CD4-positive, alpha-beta T cell (primary cell): Measurements from ENCODE around the gene BMF. TPM values are rescaled to one million over a fixed set of nuclear protein-coding genes. Genes with fewer than 3 reads are reported as not detected.

Experiments
- ATAC-seq: fragments of 200-7000 bp; cut with Tn5 transposase; one replicate; pipeline ENCODE4 v1.10.0; 2022; ENCODE audit warnings: mild to moderate bottlenecking; ENCODE audit not compliant: poor library complexity
- CTCF ChIA-PET: fragments of 350-600 bp; sonication (Branson Sonifier 250); formaldehyde crosslinking; loops from one replicate; lab custom pipeline; 2021; ENCODE audit warnings: antibody characterized with exemption, inconsistent platforms; lab: Charles Lee
- POLR2A ChIA-PET: fragments of 350-600 bp; sonication (Branson Sonifier 250); formaldehyde crosslinking; loops from one replicate; lab custom pipeline; 2021; ENCODE audit warnings: antibody characterized with exemption, inconsistent platforms; lab: Charles Lee
- DNase-seq, 14 experiments: peaks; one replicate each; pipeline ENCODE4 v3.0.0-alpha.2; 2013 to 2020; ENCODE audit warnings: mixed read lengths in 2 of 14
- H3K27ac ChIP-seq, 2 donors: one replicate each; pipeline versions ENCODE4 v1.5.1 to v1.7.0; 2013; ENCODE audit warnings: low read length in 2 of 2, low read depth in 1 of 2, mild to moderate bottlenecking in 1 of 2
- H3K27me3 ChIP-seq, 2 experiments: 1 replicate in 1 of 2; 2 replicates in 1 of 2; pipeline versions ENCODE4 v1.6.1 to v1.7.0; 2013; ENCODE audit warnings: low read length in 2 of 2, control low read depth in 1 of 2, mild to moderate bottlenecking in 1 of 2, moderate library complexity in 1 of 2; ENCODE audit not compliant: insufficient read depth in 2 of 2, control insufficient read depth in 1 of 2
- H3K36me3 ChIP-seq: one replicate; pipeline ENCODE4 v1.6.1; 2013; ENCODE audit warnings: low read length, control low read depth; ENCODE audit not compliant: insufficient read depth
- H3K4me1 ChIP-seq: one replicate; pipeline ENCODE4 v1.6.1; 2013; ENCODE audit warnings: low read length, control low read depth; ENCODE audit not compliant: insufficient read depth
- H3K4me3 ChIP-seq: one replicate; pipeline ENCODE4 v1.5.1; 2013; ENCODE audit warnings: mild to moderate bottlenecking, low read length, moderate library complexity
- H3K9me3 ChIP-seq, 2 experiments: 1 replicate in 1 of 2; 2 replicates in 1 of 2; pipeline versions ENCODE4 v1.6.1 to v1.7.0; 2013; ENCODE audit warnings: low read length in 2 of 2, mild to moderate bottlenecking in 2 of 2, control low read depth in 1 of 2, moderate library complexity in 1 of 2; ENCODE audit not compliant: control insufficient read depth in 1 of 2, insufficient read depth in 1 of 2
- H3K27ac Mint-ChIP-seq: one replicate; pipeline ENCODE4 v1.8.0; 2020; ENCODE audit warnings: mixed read lengths
- H3K27me3 Mint-ChIP-seq: one replicate; pipeline ENCODE4 v1.8.0; 2021; ENCODE audit warnings: mixed read lengths
- H3K36me3 Mint-ChIP-seq: one replicate; pipeline ENCODE4 v1.8.0; 2021; ENCODE audit warnings: low read depth, mixed read lengths
- H3K4me1 Mint-ChIP-seq: one replicate; pipeline ENCODE4 v1.8.0; 2021; ENCODE audit warnings: low read depth, mixed read lengths
- H3K4me3 Mint-ChIP-seq: one replicate; pipeline ENCODE4 v1.8.0; 2020; ENCODE audit warnings: mild to moderate bottlenecking, mixed read lengths
- H3K9me3 Mint-ChIP-seq: one replicate; pipeline ENCODE4 v1.8.0; 2020; ENCODE audit warnings: mixed read lengths
- intact Hi-C, 2 experiments: fragments of 100-400 bp; cut with DNase I in 1 of 2; cut with micrococcal nuclease in 1 of 2; formaldehyde crosslinking; loops; one replicate each; pipeline versions ENCODE4 v1.15.1 to v1.9.0; 2023 to 2025; cut with DNase I, micrococcal nuclease
- total RNA-seq, 174 experiments: library from RNA in 2 of 174; stranded (reverse) in 2 of 174; gene quantifications; one replicate each; pipeline ENCODE4 v1.2.3 and lab custom pipeline; 2021 to 2026
- TF ChIP-seq, protein P1 (sequence below): fragments of 200-600 bp; IDR thresholded peaks from one replicate; pipeline ENCODE4 v1.8.0; 2022; ENCODE audit warnings: antibody characterized with exemption, mild to moderate bottlenecking

Gene BMF
- total RNA-seq, 2 experiments from 2014 or later, result 13.5 to 13.9 TPM

DNA sequence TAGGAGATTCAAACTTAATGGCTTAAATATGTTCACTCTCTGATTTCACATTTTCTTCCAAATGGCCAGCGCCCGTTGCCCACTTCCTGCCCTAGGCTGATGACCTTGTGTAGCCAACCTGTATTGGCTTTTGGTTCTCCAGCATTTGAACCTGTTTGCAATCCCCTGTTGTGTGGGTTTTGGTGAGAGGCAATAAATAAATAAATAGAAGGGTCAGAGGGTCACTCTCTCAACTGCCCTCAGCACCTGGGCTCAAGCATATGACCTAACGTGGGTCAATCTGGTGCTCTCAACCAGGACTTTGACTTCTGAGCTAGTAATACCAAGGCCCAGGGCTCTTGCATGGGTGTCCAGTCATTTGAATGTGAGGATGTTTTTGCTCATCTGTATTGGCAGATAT is 67.9 kb downstream of the BMF start:
- H3K27me3 Mint-ChIP-seq, result no peaks in the 10 kb centered on the region
- peak overlapping the region; percentile 80 for H3K27ac Mint-ChIP-seq
- no peak for ATAC-seq
- Histone ChIP-seq H3K27ac (no peak overlapping the region), H3K27me3 (no peaks in the 10 kb centered on the region), H3K9me3 (no peaks in the 10 kb centered on the region), H3K4me1 (peaks cover 32% of the 10 kb centered on the region), H3K36me3 (peaks cover 16% of the 10 kb centered on the region), H3K4me3 (no peak overlapping the region)
- intact Hi-C loops, result loop anchor here (2.0 to 10.0 kb wide), 2 partner anchors 122 to 256 kb away; partner anchors contain the start of gene FSIP1 (in 1 of the 2)
- TF ChIP-seq, protein P1, sequence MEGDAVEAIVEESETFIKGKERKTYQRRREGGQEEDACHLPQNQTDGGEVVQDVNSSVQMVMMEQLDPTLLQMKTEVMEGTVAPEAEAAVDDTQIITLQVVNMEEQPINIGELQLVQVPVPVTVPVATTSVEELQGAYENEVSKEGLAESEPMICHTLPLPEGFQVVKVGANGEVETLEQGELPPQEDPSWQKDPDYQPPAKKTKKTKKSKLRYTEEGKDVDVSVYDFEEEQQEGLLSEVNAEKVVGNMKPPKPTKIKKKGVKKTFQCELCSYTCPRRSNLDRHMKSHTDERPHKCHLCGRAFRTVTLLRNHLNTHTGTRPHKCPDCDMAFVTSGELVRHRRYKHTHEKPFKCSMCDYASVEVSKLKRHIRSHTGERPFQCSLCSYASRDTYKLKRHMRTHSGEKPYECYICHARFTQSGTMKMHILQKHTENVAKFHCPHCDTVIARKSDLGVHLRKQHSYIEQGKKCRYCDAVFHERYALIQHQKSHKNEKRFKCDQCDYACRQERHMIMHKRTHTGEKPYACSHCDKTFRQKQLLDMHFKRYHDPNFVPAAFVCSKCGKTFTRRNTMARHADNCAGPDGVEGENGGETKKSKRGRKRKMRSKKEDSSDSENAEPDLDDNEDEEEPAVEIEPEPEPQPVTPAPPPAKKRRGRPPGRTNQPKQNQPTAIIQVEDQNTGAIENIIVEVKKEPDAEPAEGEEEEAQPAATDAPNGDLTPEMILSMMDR, result no peak
- no peak for DNase-seq
- ChIA-PET CTCF (interaction anchor here (0.8 to 2.5 kb wide), 3 partner anchors 64 to 234 kb away, joined by 3 to 9 read pairs (median 4); no protein-coding TSS in a partner anchor), POLR2A (interaction anchor here (1.5 to 3.0 kb wide), 3 partner anchors 7 to 66 kb away, joined by 4 to 19 read pairs (median 15); no protein-coding TSS in a partner anchor)
- H3K36me3 Mint-ChIP-seq, result peaks cover 38% of the 10 kb centered on the region
- peaks cover 61% of the 10 kb centered on the region for H3K4me1 Mint-ChIP-seq
- no peaks in the 10 kb centered on the region for H3K9me3 Mint-ChIP-seq
- peak overlapping the region; percentile 83 for H3K4me3 Mint-ChIP-seq

DNA sequence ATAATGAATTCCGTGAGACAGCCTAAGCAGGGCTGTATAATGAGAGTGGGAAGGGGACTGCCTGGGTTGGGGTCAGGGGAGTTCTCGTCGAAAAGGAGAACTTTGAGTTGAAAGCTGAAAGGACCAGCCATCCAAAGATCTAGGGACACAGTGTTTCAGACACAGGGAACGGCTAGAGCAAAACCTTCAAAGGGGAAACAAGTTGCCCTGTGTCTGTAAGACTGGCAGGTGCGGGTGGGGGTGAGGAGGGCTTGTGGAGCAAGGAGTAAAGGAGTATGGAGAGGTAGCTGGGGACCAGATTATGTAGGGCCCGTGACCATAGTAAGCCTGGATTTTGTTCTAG is 68.4 kb downstream of the BMF start:
- intact Hi-C loops, result loop anchor here (2.0 to 10.0 kb wide), 2 partner anchors 123 to 255 kb away; partner anchors contain the start of gene FSIP1 (in 1 of the 2)

DNA sequence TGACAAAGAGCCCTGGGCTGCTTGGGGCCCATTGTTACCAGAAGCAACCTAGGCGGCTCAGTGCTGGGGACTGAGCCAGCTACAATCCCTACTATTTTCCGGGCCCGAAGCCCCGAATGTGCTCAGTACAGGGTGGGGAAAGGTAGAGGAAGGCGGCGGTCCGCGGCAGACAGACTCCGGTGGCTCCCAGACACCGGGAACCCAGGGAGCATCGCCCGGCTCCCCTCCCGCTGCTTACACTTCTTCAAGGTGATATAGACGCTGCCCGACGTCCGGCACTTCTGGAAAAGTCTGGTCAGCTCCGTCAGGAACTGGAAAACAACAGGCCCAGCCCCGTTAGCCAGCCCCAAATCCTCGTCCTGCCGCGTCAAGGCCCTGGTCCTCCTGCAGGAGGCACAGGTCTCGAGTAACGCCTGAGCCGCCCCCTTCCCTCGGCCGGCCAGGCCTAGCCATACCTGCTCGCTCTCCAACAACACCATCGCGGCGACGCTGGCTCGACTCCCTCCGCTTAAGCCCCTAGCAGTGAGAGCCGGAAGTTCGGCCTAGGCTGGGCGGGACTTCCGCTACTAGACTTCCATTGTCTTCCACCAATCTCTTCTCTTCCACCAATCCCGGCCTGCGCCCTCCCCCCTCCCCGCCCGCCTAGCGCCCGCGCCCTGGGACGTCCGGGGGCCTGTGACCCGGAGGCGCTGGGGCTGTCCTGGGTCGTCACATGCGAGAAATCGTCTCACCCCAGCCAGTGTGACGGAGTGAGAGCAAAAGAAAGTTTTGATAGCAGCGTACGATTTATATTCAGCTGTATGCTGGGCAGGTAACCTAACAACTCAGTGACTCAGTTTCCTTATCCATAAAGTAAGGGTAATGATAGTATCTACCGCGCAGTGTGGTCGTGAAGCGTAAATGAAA is 69.8 kb downstream of the BMF start, which contains the start of gene SRP14:
Gene SRP14, minus strand, starts transcription at position 544 of the 906 bp plus-strand sequence. Its CDS starts 65 bp downstream, at position 479.
- Mint-ChIP-seq H3K4me1 (peaks cover 49% of the 10 kb centered on the region), H3K9me3 (no peaks in the 10 kb centered on the region), H3K36me3 (peaks cover 54% of the 10 kb centered on the region), H3K27ac (peak within 1 kb of the TSS; percentile 97), H3K27me3 (no peaks in the 10 kb centered on the region), H3K4me3 (peak within 1 kb of the TSS; percentile 100)
- TF ChIP-seq, protein P1, result no peak
- peak within 1 kb of the TSS; percentile 88 to 90 for H3K27ac ChIP-seq
- ATAC-seq (peak; percentile 92), DNase-seq (peak; percentile 85 to 96 (median 90))
- peaks cover 20% of the 10 kb centered on the region for H3K4me1 ChIP-seq
- intact Hi-C loops, result loop anchor here (1.0 to 2.0 kb wide), 4 partner anchors 70 to 252 kb away; partner anchors contain the start of genes BMF (in 1 of the 2) and EIF2AK4 (in 1 of the 2)
- H3K36me3 ChIP-seq, result peaks cover 35% of the 10 kb centered on the region
- CTCF ChIA-PET, result interaction anchor here (1.2 to 2.5 kb wide), 8 partner anchors 10 to 468 kb away, joined by 3 to 9 read pairs (median 5); partner anchors contain the start of genes BMF and PLCB2
- POLR2A ChIA-PET, result interaction anchor here (0.6 to 3.0 kb wide), 12 partner anchors 9 to 365 kb away, joined by 3 to 19 read pairs (median 3); partner anchors contain the start of gene FSIP1
- H3K4me3 ChIP-seq, result peak within 1 kb of the TSS; percentile 95
- no peaks in the 10 kb centered on the region for H3K9me3 ChIP-seq
- H3K27me3 ChIP-seq, result no peaks in the 10 kb centered on the region

More for the DNA sequence above, 68.4 kb downstream of the BMF start:
- Histone ChIP-seq H3K4me1 (peaks cover 27% of the 10 kb centered on the region), H3K9me3 (no peaks in the 10 kb centered on the region), H3K4me3 (no peak overlapping the region), H3K27ac (no peak overlapping the region), H3K36me3 (peaks cover 21% of the 10 kb centered on the region), H3K27me3 (no peaks in the 10 kb centered on the region)
- peak overlapping the region; percentile 83 for H3K4me3 Mint-ChIP-seq
- H3K9me3 Mint-ChIP-seq, result no peaks in the 10 kb centered on the region
- TF ChIP-seq, protein P1, result no peak
- POLR2A ChIA-PET, result interaction anchor here (1.2 to 3.0 kb wide), 4 partner anchors 8 to 364 kb away, joined by 3 to 19 read pairs (median 10); no protein-coding TSS in a partner anchor
- CTCF ChIA-PET, result interaction anchor here (1.4 to 2.5 kb wide), 4 partner anchors 8 to 267 kb away, joined by 4 to 9 read pairs (median 6); partner anchors contain the start of gene PLCB2
- ATAC-seq (no peak), DNase-seq (no peak)
- peaks cover 42% of the 10 kb centered on the region for H3K36me3 Mint-ChIP-seq
- H3K4me1 Mint-ChIP-seq, result peaks cover 56% of the 10 kb centered on the region
- no peaks in the 10 kb centered on the region for H3K27me3 Mint-ChIP-seq
- H3K27ac Mint-ChIP-seq, result peak overlapping the region; percentile 80
